SU-DHL-6 (cell line): ENCODE data around the gene NFATC1.

Experiments used
- CTCF ChIP-seq: fragments of 200-600 bp; sonication (generic); IDR thresholded peaks from one replicate; pipeline ENCODE4 v1.5.1; 2017; ENCODE audit warnings: antibody characterized with exemption, mild to moderate bottlenecking, low read length, moderate library complexity; ENCODE audit not compliant: insufficient read depth, poor library complexity, severe bottlenecking
- EZH2phosphoT487 ChIP-seq: fragments of 200-600 bp; sonication (generic), shearing (Covaris generic); conservative IDR thresholded peaks from 2 replicates; pipeline ENCODE4 v1.6.1; 2018; ENCODE audit warnings: mild to moderate bottlenecking, antibody characterized with exemption, low read length, moderate library complexity, mixed read lengths

- TF ChIP-seq CTCF = no peak
- no peak for TF ChIP-seq EZH2phosphoT487
Measured at GRCh38 chr18:79372461-79372860, 23.3 kb upstream of the NFATC1 start.
